Right lobe of liver (tissue), 6 donors: Measurements from ENCODE around the gene NUCB2. TPM values are rescaled to one million over a fixed set of nuclear protein-coding genes. Genes with fewer than 3 reads are reported as not detected.
"Not testable (repeated sequence)": the region's sequence is repeated elsewhere in the genome, so short reads cannot be mapped to it uniquely, and the experiment has no call there.

Experiments used
- ATAC-seq, 4 donors: fragments of 200-7000 bp; cut with Tn5 transposase; one replicate each; pipeline ENCODE4 v1.9.1; 2020; ENCODE audit warnings: mild to moderate bottlenecking in 4 of 4, moderate library complexity in 4 of 4
- DNase-seq, 3 donors: peaks; one replicate each; pipeline ENCODE4 v3.0.0-alpha.2; 2020
- H3K27ac ChIP-seq, 3 donors: fragments of 200-600 bp; one replicate each; pipeline ENCODE4 v1.8.0; 2022
- H3K27me3 ChIP-seq, 2 donors: fragments of 200-600 bp; one replicate each; pipeline ENCODE4 v1.8.0; 2022
- H3K36me3 ChIP-seq, 4 donors: fragments of 200-600 bp; sonication (generic) in 1 of 4; one replicate each; pipeline versions ENCODE4 v1.5.1 to v1.8.0; 2017 to 2022; ENCODE audit warnings: control low read depth in 1 of 4
- H3K4me1 ChIP-seq, 4 donors: fragments of 200-600 bp; sonication (generic) in 1 of 4; one replicate each; pipeline versions ENCODE4 v1.5.1 to v1.8.0; 2017 to 2022; ENCODE audit warnings: control low read depth in 1 of 4
- H3K4me3 ChIP-seq, 3 donors: fragments of 200-600 bp; one replicate each; pipeline ENCODE4 v1.8.0; 2022
- H3K9me3 ChIP-seq, 4 donors: fragments of 200-600 bp; sonication (generic) in 1 of 4; one replicate each; pipeline versions ENCODE4 v1.5.1 to v1.8.0; 2017 to 2022; ENCODE audit warnings: control low read depth in 1 of 4
- CTCF ChIP-seq, 4 donors: fragments of 200-600 bp in 3 of 4; fragments of 450-650 bp in 1 of 4; IDR thresholded peaks; one replicate each; pipeline versions ENCODE4 v1.5.1 to v1.8.0; 2016 to 2022; ENCODE audit warnings: antibody characterized with exemption in 4 of 4, mild to moderate bottlenecking in 2 of 4
- POLR2A ChIP-seq: fragments of 450-650 bp; IDR thresholded peaks from one replicate; pipeline ENCODE4 v1.6.1; 2017; ENCODE audit warnings: antibody characterized with exemption, mild to moderate bottlenecking
- WGBS: methylation state at CpG from one replicate; pipeline ENCODE4 v1.1.6; 2018; ENCODE audit warnings: low coverage, low lambda C conversion rate; ENCODE audit not compliant: insufficient coverage; ENCODE audit errors: missing lambda C conversion rate; 5-methylcytosine and 5-hydroxymethylcytosine counted together
- intact Hi-C, 2 donors: fragments of 100-400 bp; cut with DNase I; formaldehyde crosslinking; loops; one replicate each; pipeline versions ENCODE4 v1.11.2 to v1.14.1; 2022
- long read RNA-seq: library from polyadenylated mRNA; unstranded; transcript quantifications from one replicate; pipeline ENCODE4 v2.0.0, GENCODE V29; 2019
- total RNA-seq, 6 experiments: library from RNA; depleted of rRNA in 2 of 6; stranded (reverse); fragments of >200 nt in 2 of 6; fragmentation: NEBNext Ultra II Directional in 3 of 6; extraction: Animal tissue kit (Norgen Biotek cat#: 25700) in 3 of 6; gene quantifications; one replicate each; pipeline versions ENCODE4 v1.1.0 to v1.2.4, GENCODE V29; 2016 to 2023
- donor health status: DM: no; HTN: yes; CAD: no.
- donor health status: DM: no; HTN: no; CAD: no.
- donor health status: DM: no; HTN: no; CAD: no.
- donor health status: DM: no; HTN: yes; CAD: no.
- donor health status: DM: no; HTN: yes; CAD: no.

Gene NUCB2
- total RNA-seq = 100 to 1,000 TPM in 2 of 6 experiments, 10 to 100 TPM in 4; 34.7 to 131 (median 60.9) TPM
- long read RNA-seq, partial matches to known transcripts = 14 of 22 reads
- long read RNA-seq, other reads (novel, unspliced or antisense) = 7 of 22 reads

DNA sequence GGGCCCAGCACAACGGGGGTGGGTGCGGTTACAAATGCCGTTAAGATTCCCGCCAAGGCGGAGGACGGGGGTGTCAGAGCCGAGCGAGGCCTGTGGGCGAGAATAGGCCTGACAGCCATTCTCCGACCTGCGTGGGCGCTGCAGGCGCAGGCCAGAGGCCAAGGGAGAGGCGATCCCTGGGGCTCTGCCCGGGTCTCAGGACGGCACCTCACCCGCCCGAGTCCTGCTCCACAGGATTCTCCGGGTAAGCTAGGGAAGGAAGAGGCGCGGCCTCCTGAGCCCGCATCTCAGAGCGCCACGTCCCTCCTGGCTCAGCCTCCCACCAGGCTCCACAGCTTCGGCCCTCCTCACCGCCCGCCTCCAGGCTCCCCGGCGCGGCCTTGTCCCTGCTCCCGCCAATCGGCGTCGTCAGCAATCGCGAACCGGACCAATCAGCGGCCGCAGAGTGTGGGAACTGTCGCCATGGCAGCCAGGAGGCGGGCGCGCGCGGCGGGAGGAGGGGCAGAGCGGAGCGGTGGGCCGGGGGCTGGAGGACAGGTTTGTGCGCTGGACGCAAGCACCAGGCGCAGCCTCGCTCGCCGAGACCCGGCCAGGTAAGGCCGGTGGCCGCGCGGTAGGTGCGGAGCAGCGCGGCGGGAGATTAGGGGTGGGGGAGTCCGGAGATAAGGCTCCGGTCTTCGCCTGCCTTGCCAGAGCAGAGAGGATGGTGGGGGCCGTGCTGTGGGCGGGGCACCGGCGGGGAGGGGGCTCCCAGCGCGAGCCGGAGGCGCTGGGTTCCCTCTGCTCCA is at the start of gene NUCB2:
Gene NUCB2 (plus strand): TSS at position 504 of the 788 bp plus-strand sequence. CDS start 18,585 bp downstream, outside the sequence.
- ATAC-seq (peak; percentile 96 to 99 (median 97)), DNase-seq (peak; percentile 99)
- TF ChIP-seq POLR2A (peak; percentile 77), CTCF (IDR thresholded peaks at IDR 0.05) (no peak)
- no peaks in the 10 kb centered on the region for H3K36me3 ChIP-seq
- WGBS = under 1% methylated on average over 25 of the region's 75 CpGs
- peak within 1 kb of the TSS; percentile 71 to 81 (median 76) for H3K27ac ChIP-seq
- H3K4me1 ChIP-seq = no peaks in the 10 kb centered on the region
- H3K27me3 ChIP-seq = no peaks in the 10 kb centered on the region
- intact Hi-C loops = no loop called here
- H3K9me3 ChIP-seq = no peaks in the 10 kb centered on the region
- peak within 1 kb of the TSS; percentile 89 to 94 (median 90) for H3K4me3 ChIP-seq

DNA sequence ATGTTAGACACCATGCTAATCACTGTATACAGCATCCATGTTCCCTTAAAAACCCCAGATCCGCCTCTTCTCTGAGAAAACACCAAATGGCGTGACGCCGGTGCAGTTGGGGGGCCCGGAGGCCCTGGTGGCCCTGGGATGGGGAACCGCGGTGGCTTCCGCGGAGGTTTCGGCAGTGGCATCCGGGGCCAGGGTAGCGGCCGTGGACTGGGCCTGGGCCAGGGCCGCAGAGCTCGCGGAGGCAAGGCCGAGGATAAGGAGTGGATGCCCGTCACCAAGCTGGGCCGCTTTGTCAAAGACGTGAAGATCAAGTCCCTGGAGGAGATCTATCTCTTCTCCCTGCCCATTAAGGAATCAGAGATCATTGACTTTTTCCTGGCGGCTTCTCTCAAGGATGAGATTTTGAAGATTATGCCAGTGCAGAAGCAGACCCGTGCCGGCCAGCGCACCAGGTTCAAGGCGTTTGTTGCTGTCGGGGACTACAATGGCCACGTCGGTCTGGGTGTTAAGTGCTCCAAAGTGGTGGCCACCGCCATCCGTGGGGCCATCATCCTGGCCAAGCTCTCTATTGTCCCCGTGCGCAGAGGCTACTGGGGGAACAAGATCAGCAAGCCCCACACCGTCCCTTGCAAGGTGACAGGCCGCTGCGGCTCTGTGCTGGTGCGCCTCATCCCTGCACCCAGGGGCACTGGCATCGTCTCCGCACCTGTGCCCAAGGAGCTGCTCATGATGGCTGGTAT is 48.2 kb upstream of the NUCB2 start:
- intact Hi-C loops = not testable (repeated sequence)

GRCh38 chr11:17229481-17230152 is 46.9 kb upstream of the NUCB2 start:
- H3K27me3 ChIP-seq = no peaks in the 10 kb centered on the region
- no peaks in the 10 kb centered on the region for H3K36me3 ChIP-seq
- H3K4me3 ChIP-seq = no peak overlapping the region
- no peaks in the 10 kb centered on the region for H3K9me3 ChIP-seq
- no peak overlapping the region for H3K27ac ChIP-seq
- TF ChIP-seq CTCF (IDR thresholded peaks at IDR 0.05) (no peak), POLR2A (no peak)
- DNase-seq (no peak), ATAC-seq (peak in 1 of 4 donors; percentile 7)
- no peaks in the 10 kb centered on the region for H3K4me1 ChIP-seq
- WGBS = 0% methylated on average over 1 of the region's 7 CpGs
- intact Hi-C loops = no loop called here

More for the DNA sequence above, 48.2 kb upstream of the NUCB2 start:
- not testable (repeated sequence) for H3K27ac ChIP-seq, H3K9me3 ChIP-seq, ATAC-seq, H3K36me3 ChIP-seq, H3K27me3 ChIP-seq, H3K4me3 ChIP-seq, DNase-seq, H3K4me1 ChIP-seq
- WGBS = 85% methylated on average over 8 of the region's 38 CpGs

GRCh38 chr11:17230867-17231851 is 45.4 kb upstream of the NUCB2 start:
- intact Hi-C loops = no loop called here
- no peak overlapping the region for H3K27ac ChIP-seq
- no peak overlapping the region for H3K4me3 ChIP-seq
- WGBS = 55% methylated on average over 3 of the region's 3 CpGs
- H3K4me1 ChIP-seq = no peaks in the 10 kb centered on the region
- TF ChIP-seq POLR2A = no peak
- TF ChIP-seq CTCF (IDR thresholded peaks at IDR 0.05) = no peak
- no peak for DNase-seq
- ATAC-seq = no peak
- H3K27me3 ChIP-seq = no peaks in the 10 kb centered on the region
- H3K36me3 ChIP-seq = no peaks in the 10 kb centered on the region
- no peaks in the 10 kb centered on the region for H3K9me3 ChIP-seq
